Fibroblast of lung (primary cell): ENCODE results near the gene PLEKHM2.

Source experiments
- EZH2 ChIP-seq: IDR thresholded peaks from 2 replicates; pipeline ENCODE4 v1.5.1; 2012; ENCODE audit warnings: low read length, control low read depth, mild to moderate bottlenecking; ENCODE audit errors: missing control alignments
- TF ChIP-seq, protein P1 (sequence below), 2 donors: IDR thresholded peaks in 1 of 2; conservative IDR thresholded peaks in 1 of 2; 1 replicate in 1 of 2; 2 replicates in 1 of 2; pipeline ENCODE4 v1.5.1; 2011 to 2012; ENCODE audit warnings: low read length in 2 of 2, control low read depth in 1 of 2, inconsistent platforms in 1 of 2, low read depth in 1 of 2, mild to moderate bottlenecking in 1 of 2

DNA sequence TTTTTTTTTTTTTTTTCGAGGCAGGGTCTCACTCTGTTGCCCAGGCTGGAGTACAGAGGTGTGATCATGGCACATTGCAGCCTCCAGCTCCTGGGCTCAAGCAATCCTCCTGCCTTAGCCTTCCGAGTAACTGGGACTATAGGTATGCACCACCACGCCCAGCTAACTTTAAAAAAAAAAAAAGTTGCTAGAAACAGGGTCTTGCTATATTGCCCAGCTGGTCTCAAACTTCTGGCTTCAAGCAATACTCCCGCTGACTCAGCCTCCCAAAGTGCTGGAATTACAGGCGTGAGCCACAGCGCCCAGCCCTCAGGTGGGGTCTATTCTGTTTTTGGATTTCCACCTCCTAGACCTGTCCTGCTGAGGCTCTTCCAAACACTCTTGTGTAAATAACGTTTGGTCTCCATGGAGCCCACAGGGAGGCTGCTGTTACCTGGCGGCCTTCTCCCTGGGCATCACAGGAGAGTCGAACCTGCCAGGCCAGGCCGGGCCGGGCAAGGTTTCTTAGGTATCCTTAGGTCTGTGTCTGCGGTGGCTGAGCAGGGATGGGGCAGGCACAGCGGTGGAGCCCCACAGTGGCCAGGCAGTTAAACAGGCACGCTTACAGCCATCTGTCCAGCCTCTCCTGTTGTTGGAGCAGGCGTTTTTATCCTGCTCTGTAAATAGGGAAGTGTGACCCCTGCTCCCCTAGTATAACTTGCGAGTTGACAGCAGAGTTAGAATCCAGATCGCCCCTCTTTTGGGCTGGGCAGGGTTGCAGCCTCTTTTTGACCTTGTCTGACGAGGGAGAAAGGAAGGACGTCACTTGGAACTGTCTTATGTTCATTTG, 18.8 kb downstream of the PLEKHM2 start:
- no peak for TF ChIP-seq EZH2
- TF ChIP-seq, protein P1, sequence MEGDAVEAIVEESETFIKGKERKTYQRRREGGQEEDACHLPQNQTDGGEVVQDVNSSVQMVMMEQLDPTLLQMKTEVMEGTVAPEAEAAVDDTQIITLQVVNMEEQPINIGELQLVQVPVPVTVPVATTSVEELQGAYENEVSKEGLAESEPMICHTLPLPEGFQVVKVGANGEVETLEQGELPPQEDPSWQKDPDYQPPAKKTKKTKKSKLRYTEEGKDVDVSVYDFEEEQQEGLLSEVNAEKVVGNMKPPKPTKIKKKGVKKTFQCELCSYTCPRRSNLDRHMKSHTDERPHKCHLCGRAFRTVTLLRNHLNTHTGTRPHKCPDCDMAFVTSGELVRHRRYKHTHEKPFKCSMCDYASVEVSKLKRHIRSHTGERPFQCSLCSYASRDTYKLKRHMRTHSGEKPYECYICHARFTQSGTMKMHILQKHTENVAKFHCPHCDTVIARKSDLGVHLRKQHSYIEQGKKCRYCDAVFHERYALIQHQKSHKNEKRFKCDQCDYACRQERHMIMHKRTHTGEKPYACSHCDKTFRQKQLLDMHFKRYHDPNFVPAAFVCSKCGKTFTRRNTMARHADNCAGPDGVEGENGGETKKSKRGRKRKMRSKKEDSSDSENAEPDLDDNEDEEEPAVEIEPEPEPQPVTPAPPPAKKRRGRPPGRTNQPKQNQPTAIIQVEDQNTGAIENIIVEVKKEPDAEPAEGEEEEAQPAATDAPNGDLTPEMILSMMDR (conservative IDR thresholded peaks at IDR 0.05 in 1 of 2, IDR thresholded peaks at IDR 0.05 in 1 of 2; ENCODE audit: low read depth in 1 of 2, low read length in 2 of 2): peak; percentile 18 to 34
